Gastrocnemius medialis (tissue), 4 donors: ENCODE results near the gene STOX2.

Experiments used
- CTCF ChIP-seq, 5 experiments: fragments of 450-650 bp in 3 of 5; fragments of 200-600 bp in 2 of 5; sonication (generic) in 2 of 5; IDR thresholded peaks in 4 of 5; conservative IDR thresholded peaks in 1 of 5; 1 replicate in 4 of 5; 2 replicates in 1 of 5; pipeline ENCODE4 v1.5.1; 2016 to 2019; ENCODE audit warnings: antibody characterized with exemption in 5 of 5, mild to moderate bottlenecking in 3 of 5, moderate library complexity in 3 of 5
- POLR2A ChIP-seq, 2 donors: fragments of 450-650 bp; IDR thresholded peaks; one replicate each; pipeline ENCODE4 v1.6.1; 2017; ENCODE audit warnings: antibody characterized with exemption in 2 of 2, mild to moderate bottlenecking in 2 of 2, moderate library complexity in 2 of 2

GRCh38 chr4:183996868-183997267 is 91.8 kb downstream of the STOX2 start:
- TF ChIP-seq POLR2A (IDR thresholded peaks at IDR 0.05) (no peak), CTCF (IDR thresholded peaks at IDR 0.05 in 4 of 5, conservative IDR thresholded peaks at IDR 0.05 in 1 of 5) (no peak)
